HG03064 (cell line): ENCODE data around the gene BCS1L.
"Not testable (repeated sequence)": the region's sequence is repeated elsewhere in the genome, so short reads cannot be mapped to it uniquely, and the experiment has no call there.

Source experiments
- ATAC-seq: cut with Tn5 transposase; IDR thresholded peaks from one replicate; pipeline ENCODE4 v1.9.1; 2021; ENCODE audit warnings: low read depth; ENCODE audit not compliant: unreplicated experiment

The BCS1L gene

DNA sequence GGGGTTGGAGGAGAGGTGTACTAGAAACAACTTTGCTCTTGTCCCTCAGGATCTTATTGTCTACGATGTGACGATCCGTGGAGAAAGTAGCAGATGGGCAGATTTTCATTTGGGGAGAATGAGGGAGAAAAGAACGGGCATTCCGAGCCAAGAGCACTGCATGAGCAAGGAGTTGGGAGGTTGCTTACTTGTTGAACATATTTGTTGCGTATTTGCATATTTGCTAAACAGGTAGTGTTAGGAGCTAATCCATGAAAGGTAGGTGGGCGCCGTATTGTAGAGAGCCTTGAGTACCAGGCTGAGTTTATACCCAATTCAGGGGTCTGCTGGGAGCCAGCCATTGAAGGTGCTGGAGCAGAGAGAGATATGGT, 490 bp downstream of the BCS1L start:
- no peak for ATAC-seq

DNA sequence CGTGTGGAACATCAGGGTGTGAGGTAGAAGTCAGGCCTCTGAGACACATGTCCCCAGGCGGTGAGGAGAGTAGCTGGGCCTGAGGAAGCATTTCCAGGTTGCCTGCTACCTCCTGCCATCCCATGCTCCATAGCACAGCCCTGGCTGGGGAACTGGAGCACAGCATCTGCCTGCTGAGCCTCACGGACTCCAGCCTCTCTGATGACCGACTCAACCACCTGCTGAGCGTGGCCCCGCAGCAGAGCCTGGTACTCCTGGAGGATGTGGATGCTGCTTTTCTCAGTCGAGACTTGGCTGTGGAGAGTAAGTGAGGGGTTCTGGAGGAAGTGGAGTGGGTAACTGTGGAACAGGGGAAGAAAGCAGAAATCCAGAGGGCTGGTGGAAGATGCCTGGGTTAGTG, 2.9 kb downstream of the BCS1L start:
- ATAC-seq = no peak

DNA sequence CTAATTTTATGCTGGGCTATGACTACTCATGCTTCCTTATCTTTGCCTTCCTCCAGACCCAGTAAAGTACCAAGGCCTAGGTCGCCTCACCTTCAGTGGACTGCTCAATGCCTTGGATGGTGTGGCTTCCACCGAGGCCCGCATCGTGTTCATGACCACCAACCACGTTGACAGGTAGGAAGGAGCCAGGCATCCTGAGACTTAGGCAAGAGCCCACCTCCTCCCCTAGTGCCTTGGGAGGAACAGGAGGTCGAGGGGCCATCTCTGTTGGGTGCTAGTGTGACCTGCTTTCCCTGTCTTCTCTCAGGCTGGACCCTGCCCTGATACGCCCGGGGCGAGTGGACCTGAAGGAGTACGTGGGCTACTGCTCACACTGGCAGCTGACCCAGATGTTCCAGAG, 3.3 kb downstream of the BCS1L start:
- ATAC-seq = no peak

DNA sequence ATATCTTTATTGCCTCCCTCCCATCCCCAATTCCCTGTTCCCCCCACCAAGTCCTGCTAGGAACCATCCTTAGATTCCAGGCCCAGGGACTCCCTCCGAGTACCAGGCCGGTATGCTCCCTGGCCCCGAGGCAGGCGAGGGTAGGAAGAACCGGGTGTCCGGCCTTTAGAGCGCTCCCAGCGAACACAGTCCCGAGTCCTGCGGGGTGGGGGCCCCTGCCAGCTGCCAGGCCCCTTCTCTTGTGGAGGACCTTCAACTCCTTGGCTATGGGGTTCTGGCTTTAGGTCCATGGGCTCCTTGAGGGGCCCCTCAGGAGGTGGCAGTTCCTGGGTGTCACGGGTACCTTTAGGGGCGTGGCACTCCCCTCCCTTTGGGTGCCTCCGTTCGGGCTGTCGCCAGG, 4.4 kb downstream of the BCS1L start:
- no peak for ATAC-seq

DNA sequence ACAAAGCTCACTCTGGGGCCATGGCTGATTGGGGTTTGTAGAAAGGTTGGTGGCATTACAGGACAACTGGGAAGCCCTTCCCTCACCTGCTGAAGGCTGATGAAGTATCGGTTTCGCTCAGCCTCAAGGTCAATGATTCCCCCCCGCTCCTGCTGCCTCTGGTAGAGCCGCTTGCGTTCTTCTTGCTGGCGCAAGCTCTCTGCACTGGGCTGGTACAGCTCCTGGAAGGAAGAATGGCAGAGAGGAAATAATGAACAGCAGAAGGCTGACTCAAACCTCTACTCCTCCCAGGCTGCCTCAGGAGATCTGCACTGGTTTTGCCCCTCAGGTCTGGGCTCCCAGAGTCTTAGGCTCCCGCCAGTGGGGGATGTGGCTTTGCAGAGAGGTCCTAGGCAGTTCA, 5.2 kb downstream of the BCS1L start:
- ATAC-seq = no peak

DNA sequence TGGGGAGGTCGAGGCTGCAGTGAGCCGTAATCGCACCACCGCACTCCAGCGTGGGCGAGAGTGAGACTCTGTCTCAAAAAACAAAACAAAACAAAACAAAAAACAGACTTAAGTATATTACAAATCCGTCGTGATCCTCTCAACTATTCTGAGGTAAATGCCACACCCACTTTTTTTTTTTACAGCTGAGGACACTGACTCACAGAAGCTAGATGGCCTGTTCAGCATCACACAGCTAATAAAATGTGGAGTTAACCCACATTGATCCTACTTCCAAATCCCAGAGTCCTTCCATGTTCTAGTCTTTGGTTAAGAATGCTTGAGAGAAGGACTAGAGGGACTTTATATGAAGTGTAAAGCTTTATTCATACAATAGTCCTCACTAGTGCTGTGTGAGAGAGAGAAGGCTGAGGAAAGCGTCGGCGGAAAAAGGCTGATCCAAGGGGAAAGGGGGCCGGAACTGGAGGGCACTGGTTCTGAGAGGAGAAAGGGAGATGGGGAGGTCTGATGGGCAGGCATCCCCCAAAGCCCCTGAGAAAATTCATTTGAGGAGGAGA, 11.7 kb downstream of the BCS1L start:
- ATAC-seq = peak; percentile 8

DNA sequence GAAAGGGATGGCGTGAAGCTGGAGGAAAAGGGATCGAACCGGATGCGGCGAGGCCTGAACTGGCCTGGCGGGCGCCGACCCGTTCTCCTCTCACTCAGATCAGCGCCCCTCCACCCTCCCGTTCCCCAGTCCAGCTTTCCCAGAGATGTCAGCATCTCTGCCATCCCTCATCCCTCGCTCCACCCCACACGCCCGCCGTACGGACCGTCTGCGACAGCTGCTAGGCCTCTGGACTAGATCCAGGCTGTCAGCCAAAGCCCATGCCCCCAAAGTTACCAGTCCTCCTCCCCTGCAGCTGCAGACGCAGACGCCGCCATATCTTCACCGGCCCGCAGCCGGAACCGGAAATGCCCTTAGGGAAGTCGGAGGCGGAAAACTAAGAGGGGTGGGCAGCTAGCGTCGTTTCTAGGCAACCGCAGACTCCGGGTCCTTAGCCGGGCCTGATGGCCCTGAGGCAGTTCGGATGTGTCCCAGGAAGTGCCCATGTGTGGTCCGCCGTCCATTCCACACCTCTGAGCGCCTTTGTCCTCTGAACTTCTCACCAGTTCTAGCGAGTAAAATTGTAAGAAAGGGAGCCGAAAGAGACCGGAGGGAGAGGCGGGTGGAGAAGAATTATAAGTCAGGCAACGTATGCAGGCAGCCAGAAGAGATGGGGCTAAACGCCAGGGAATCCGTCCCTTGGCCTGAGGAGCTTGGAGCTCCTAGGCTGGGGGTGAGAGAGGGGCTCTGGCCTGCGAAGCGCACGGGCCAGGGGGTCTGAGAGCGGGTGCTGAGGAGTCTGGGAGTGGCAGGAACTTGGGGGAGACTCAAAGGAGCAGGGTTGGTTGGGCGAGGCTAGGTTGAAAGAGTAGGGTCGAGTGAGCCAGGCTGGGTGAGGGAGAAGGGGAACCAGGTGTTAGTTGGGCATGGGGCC, 12.4 kb downstream of the BCS1L start, which contains the start of the genes RNF25 and STK36:
TSS of gene RNF25 (minus strand) at position 349 of the 913 bp plus-strand sequence. CDS start at position 317, 32 bp downstream.
TSS of gene STK36 (plus strand) at position 433 of the 913 bp plus-strand sequence. CDS start 744 bp downstream, outside the sequence.
- peak; percentile 93 for ATAC-seq

DNA sequence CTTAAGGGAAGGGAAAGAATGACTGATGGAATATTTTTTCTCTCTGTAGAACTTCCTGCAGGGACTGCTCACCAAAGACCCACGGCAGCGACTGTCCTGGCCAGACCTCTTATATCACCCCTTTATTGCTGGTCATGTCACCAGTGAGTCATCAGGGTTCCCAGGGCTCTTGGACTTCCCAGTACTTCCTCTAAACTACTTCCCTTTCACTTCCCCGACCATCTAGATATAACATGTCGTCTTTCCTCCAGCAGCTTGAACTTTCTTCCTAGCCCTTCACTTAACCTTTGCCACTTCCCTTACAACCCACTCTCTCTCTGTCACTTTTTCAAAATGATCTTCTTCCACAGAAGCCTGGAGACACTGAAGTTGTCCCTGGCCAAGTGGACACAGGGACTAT, 19.6 kb downstream of the BCS1L start:
- ATAC-seq = no peak

DNA sequence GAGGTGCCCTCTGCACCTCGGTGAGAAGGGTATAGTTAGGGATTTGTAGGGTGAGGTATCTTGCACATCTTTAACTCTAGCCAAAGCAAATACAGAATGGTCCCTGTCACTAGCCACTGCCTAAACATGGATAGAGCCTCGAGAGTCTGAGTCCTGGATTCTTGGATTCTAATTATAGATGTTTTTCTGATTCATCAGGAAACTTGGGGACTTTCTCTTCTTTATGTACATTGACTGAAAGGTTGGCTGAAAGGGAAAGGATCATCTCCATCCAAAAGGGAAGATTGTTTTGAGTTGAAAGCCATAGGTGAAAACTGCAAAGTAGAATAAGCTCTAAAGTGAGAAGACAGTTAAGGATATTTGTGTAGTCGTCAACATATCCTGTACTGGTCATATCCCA, 20.6 kb downstream of the BCS1L start:
- no peak for ATAC-seq

DNA sequence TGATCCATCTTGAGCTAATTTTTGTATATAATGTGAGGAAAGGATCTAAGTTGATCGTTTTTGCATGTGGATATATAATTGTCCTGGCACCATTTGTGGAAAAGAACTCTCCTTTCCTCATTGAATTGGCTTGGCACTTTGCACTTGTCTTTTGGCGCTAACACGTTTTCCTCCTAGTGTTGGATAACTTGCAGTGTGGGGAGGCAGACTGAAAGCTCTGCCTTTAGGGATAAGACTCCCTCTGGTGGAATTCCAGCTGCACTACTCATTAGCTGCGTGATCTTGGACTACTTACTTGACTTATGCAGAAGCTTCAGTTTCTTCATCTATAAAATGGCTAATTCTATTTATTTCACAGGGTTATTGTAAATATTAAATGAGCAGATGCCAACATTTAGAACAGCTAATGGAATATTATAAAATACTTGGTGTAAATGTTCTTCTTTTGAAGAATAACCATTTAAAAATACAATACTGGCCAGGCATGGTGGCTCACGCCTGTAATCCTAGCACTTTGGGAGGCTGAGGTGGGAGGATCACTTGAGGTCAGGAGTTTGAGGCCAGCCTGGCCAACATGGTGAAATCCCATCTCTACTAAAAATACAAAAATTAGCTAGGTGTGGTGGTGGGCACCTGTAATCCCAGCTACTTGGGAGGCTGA, 28.0 kb downstream of the BCS1L start:
- not testable (repeated sequence) for ATAC-seq

DNA sequence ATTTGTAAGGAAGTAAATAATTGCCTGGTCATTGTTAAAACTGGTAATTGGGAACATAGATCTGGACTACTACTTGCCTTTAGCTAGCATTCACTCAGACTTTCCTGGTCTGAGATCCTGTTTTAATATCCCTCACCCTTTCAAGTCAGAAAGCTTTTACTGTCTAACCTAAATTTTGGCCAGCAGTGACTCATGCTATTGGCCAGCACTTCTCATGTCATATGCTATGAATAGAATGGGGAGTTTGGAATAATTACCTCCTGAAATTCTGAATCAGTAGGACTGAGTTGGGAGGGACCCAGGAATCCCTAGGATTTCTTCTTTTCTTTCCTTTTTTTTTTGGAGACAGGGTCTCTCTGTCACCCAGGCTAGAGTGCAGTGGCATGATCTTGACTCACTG, 31.8 kb downstream of the BCS1L start:
- ATAC-seq = no peak

DNA sequence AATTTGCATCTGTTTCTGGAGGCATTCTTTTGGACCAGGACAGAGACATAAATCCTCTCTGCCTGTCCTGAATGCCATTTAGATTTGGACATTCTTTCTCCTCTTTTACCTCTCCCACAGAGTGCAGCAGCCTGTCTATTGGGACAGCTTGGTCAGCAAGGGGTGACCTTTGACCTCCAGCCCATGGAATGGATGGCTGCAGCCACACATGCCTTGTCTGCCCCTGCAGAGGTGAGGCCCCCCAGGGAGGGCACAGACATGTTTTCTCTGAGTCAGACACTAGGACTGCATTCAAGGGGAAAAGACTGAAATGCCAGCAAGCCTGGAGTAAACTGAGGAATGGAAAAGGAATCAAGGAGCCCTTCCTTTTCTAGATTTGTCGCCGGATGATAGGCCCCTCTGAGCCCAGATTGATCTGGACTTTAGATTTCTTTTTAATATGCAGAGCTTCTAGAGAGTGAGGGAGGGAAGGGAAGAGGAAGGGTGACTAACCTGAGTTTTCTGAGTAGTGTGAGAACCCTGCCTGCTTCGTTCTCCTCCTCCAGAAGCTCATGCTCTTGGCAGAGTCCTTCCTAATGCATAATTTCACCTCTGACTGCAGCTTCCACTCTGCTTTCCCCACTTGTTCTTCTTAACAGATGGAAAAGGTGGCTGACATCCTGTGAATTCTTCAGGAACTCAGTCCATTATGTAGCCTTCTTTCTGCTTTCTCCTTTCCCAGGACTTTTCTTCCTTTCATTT, 35.1 kb downstream of the BCS1L start:
- no peak for ATAC-seq

DNA sequence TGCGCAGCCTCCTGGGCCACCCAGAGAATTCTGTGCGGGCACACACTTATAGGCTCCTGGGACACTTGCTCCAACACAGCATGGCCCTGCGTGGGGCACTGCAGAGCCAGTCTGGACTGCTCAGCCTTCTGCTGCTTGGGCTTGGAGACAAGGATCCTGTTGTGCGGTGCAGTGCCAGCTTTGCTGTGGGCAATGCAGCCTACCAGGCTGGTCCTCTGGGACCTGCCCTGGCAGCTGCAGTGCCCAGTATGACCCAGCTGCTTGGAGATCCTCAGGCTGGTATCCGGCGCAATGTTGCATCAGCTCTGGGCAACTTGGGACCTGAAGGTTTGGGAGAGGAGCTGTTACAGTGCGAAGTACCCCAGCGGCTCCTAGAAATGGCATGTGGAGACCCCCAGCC, 39.4 kb downstream of the BCS1L start:
- ATAC-seq = no peak

DNA sequence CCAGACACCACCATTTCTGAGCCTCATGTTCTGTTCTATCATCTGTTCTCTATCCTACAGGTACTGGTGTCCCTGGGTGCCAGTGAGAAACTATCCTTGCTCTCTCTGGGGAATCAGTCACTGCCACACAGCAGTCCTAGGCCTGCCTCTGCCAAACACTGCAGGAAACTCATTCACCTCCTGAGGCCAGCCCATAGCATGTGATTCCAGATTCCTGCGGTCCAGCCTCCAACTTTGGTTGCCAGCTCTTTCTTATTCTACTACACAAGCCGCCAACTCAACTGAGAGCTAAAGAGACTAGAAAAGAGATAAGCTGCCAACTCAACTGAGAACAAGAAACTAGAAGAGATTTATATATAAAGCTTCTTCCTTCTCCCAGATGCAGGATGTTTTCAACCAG, 42.3 kb downstream of the BCS1L start:
- ATAC-seq = no peak

DNA sequence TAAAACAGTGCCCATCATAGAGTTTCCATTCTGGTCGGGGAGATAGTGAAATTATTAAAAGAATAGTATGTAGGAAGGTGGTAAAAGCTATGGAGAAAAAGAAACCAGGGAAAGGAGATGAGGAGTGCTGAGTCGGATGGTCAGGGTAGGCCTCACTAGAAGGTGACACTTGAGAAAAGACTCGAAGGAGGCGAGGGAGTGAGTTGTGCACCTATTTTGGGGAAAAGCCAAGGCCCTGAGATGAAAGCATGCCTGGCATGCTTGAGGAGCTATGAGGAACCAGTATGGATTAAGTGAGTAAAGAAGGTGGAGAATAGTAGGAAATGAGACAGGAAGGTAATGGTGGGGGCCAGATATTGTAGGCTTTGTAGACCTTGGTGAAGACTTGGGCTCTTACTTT, 43.9 kb downstream of the BCS1L start:
- no peak for ATAC-seq

DNA sequence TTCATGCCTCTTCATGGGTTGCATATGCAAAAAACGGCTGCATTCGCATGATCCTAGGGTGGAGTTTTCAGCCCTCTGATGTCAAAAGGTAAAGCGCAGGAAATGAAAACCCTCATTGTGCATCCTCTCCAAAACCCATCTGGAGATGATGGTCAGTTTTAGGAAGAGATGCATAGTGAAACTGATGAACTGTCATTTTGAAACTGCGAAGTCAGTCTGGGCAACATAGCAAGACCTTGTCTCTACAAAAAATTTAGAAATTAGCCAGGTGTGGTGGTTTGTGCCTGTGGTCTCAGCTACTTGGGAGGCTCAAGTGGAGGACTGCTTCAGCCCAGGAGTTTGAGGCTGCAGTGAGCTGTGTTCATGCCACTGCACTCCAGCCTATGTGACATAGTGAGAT, 48.6 kb downstream of the BCS1L start:
- ATAC-seq = no peak

DNA sequence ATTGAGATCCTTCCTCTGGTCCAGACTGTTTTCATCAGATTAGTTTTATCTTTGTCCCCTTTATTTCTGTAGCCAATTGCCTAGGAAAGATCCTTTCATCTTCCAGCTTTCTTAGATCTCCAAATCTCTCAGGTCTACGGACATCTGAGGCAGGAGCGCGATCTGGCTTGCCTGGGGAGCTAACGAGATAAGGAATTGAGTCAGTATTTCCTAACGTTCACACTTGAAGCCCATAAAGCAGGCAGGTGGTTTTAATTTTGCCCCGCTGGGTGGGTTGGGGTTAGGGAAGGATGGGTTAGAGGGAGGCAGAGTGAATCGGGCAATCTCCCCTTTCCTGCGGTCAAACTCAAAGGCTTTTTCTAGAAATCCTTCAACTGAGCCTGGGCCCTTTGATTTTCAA, 50.4 kb downstream of the BCS1L start:
- no peak for ATAC-seq

DNA sequence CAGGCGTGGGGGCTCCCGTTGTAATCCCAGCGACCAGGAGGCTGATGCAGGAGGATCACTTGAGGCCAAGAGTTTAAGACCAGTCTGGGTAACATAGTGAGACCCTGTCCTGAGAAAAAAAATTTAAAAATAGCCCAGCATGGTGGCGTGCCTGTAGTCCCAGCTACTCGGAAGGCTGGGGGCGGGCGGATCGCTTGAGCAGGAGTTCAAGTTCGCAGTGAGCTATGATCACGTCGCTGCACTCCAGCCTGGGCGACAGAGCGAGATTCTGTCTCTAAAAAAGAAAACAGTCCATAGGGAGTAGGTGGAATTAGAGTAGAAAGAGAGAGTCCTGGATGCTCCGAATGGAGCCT, 50.8 kb downstream of the BCS1L start:
- no peak for ATAC-seq

DNA sequence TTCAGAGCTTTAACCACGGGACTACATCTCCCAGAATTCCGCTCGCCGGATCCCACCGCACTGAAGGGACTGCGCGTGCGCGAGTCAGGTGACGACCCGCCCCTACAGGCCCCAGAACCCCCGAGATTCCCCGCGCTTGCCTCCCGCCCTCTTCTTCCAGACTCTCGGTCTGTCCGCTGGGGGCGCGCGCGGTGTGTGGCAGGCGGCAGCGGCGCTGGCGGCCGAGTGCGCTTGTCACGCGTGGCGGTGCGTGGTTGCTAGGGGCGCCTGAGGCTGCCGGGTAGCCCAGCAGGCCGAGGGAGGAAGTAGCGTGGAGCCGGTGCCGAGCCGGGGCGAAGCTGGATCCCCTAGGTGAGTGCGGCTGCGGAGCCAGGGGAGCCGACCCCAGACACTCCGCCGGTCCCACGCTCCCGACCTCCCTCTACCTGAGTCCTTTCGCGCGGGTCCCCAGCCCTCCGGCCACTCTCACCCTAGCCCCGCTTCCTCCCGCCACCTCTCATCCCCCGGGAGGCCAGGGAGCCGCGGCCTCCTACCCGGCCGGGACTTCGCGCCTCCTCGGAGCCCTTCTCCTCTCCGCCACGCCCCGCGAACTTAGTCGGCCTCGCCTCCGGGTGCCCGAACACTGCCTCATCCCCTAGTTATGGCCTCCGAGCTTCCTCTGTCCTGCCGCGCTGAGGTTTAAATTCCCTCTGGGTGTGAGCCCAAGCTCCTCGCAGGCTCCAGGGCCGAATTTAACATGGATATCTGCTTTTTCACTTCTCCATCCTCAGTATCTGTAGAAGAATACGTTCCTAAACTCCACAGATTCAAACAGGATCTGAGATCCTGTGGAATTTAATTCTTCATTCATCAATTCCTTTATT, 51.4 kb downstream of the BCS1L start, which contains the start of gene TTLL4:
TSS of gene TTLL4 (plus strand) at position 149 of the 863 bp plus-strand sequence. CDS start 26,842 bp downstream, outside the sequence.
- ATAC-seq = peak; percentile 95

DNA sequence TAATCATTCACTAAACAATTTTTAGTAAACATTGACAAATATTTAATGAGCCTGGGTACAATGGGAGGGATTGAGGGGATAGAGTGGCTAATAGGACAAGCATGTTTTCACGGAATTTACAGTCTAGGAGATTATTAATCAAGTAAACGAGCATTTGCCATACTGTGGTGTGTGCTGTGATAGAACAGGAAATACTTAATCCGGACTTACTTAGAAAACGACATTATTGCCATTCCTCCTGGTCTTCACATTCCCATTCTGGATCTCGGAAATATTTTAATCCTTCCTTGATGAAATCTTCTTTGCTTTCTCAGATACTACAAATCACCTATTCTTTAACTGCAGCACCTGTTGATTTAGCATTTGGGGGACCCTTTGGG, 52.1 kb downstream of the BCS1L start:
- no peak for ATAC-seq
